HG02852 (cell line): ENCODE data around the gene EIPR1.

Source experiments
- ATAC-seq: cut with Tn5 transposase; IDR thresholded peaks from one replicate; pipeline ENCODE4 v1.9.1; 2021; ENCODE audit warnings: mild to moderate bottlenecking, moderate library complexity; ENCODE audit not compliant: unreplicated experiment

Gene EIPR1

DNA sequence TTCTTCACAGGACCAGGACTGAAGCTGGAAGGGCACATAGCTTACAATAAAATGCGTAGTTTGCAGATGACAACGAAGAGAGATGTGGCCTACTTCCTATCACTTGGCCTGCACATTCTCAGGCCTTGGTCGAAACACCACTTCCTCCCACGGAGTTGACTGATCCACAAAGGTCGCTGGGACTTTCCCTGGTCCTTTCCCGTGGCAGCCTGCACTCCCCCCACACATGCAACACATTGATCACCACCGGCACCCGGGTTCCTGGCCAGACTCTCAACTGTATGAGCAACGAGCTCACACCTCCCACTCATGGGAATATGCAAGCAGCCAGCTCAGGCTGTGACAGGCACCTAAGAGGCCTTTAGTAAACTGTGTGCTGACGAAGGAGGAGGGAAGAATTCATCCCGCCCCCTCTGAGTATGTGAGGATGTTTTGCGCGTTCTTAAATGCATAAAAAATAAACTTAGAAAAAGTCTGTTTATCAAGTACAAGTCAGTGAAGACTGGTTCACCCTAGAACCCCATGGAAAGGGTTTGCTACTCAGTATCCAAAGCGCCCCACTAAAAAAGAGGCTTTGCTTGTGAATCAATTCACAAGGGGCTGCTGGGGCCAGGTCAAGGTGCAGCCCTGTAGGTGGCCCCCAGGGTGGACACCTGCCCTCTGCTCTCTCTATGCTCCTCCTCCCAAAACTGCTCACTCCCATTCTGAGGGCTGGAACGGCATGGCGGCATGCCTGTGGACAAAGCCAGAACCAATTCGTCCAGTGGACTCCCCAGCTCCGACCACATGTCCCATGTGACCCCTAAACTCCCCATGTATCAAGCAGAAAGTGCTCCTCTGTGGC is 154.3 kb downstream of the EIPR1 start:
- peak; percentile 97 for ATAC-seq

DNA sequence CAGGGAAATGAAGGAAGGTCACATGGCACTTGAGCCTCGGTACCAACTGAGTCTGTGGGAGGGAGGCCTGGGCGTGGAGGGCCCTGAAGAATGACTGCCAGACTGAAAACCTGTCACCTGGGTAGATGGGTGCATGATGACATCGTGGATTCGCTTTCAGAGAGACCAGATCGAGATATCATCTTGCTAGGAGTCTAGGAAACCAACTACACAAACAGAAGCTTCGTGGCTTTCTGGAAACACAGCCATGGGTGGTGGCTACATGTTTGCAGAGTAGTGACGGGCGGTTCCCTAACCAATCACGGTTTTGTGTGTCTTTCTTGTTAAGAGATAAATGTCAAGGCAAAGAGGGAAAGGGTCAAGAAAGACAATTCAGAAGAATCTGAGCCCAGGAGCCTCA is 155.0 kb downstream of the EIPR1 start:
- peak; percentile 47 for ATAC-seq

GRCh38 chr2:3219536-3219935 is 158.1 kb downstream of the EIPR1 start:
- no peak for ATAC-seq

DNA sequence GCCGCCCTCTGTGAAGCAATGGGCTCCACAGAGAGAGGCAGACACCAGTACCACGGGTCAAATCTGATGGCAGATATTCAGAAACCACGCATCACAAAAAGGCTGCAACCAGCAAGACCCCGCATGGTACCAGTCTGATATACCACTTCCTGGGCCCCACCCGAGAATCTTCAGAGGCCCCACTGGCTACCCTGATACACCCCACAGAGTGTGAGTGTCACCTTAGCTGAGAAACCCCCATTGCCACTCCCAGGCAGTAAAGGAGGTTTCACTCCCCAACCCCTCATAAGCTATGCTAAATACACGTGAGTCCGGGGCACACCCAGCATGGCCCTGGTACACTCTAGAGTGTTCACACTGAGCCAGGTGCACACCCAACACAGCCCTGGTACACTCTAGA is 160.0 kb downstream of the EIPR1 start:
- no peak for ATAC-seq

DNA sequence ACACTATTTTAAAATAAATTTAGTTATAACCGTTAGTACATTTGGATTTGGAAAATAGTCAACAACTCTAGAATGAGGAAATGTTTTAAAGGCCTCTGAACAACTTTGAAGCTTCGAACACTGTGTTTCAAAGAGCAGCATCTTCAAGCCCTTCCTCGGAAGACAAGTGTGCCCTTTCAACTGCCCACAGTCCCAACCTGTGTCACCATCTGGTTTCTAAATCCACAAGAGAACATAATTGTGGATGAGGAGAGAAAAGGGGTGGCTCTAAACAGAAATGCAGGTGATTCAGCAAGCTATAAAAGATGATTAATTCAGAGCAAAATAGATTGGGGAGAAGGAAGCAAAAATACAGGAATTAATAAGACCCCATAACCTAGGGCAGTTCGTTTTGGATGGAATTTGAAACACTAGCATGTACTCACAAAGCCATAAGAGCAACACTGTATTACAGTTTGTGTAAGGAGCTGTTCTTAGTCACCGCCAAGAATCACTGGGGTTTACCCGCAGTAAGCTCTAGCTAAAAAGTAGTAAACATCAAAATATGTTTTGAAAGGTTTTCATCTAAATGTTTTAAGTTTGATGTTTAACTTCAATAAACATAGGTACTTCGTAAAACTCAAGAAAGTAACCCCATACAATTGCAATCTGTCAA is 160.7 kb downstream of the EIPR1 start:
- no peak for ATAC-seq

GRCh38 chr2:3214806-3215404 is 162.7 kb downstream of the EIPR1 start:
- ATAC-seq: no peak

DNA sequence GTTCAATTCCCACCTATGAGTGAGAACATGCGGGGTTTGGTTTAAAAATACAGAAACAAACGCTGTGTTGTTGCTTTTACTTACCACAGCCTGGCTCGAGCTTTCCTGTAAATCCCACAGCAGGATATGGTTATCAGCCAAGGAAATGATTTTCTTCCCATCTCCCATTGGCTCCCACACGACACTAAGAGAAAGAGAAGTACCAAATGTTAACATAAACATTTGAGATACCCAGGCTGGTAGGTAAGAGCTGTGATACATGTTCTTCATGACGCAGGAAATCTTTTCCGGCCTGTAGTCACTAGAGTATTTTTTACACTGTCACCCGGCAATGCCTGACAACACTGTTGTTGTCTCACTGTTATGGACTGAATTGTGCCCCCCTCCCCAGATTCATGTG is 163.6 kb downstream of the EIPR1 start:
- ATAC-seq: no peak

GRCh38 chr2:3212984-3213383 is 164.6 kb downstream of the EIPR1 start:
- ATAC-seq: no peak

DNA sequence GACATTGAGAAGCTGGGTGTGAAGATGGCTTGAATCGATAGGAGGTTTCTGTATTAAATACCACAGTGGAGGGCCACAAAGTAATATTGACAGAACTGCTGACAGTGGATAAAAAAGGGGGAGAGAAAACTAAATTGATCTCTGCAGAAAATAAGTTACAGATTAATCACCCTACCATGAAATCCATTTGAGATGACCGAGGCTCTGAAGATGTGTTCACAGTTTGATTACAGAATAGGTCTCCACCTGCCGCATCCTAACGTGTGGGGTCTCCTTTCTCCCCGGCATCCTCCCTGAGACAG is 165.6 kb downstream of the EIPR1 start:
- no peak for ATAC-seq

DNA sequence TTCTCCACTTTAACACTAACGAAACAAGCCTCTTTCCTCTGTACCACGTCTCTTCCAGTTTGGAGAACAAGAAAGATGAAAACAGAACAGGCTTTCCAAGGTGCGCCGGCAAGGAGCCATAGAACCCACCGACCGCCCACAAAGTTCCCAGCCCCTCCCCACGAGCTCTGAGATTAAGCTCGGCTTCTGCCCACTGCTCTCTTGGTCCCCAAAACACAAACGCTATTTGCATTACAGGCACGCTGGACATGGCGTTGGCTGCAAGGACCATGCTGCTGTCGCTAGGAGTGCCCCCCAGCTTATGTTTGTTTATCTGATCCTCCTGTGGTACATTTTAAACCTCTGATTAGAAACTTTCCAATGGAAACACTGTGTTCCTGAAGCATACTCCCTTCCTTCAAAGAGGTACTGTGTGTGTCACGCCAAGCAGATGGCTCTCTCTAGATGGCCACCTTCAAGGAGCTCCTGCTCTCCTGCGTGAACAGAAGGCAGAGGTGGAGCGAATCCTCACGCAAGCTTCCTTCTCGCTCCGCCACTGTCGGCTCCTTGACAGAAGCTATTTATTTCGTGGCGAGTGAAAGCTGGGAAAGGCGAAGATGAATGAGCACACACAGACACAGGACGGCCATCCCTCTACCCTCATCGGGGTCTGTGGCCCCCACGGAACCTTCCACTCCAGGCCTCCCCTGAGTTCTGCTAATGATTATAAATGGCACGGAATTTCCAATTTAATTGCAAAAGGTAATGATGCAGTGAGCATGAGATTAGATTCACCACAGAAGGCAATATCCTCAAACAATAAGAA is 166.2 kb downstream of the EIPR1 start:
- no peak for ATAC-seq

DNA sequence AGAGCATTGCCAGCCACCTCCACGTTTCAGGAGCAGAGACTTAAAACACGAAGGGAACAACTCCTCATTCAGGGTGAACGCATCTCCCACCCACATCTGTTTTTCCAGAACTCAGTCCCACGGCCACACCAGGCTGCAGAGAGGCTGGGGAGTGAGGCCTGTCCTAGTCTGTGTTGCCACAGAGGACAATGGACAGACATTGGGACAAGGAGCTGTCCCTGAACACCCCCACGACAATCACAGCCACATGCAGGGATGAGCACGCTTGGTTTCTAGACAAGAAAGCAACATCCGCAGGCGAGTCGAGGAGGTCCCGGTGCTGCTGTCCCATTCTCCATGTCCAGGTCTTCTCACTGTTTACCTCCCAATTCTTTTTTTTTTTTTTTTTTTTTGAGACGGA is 167.4 kb downstream of the EIPR1 start:
- ATAC-seq: no peak

DNA sequence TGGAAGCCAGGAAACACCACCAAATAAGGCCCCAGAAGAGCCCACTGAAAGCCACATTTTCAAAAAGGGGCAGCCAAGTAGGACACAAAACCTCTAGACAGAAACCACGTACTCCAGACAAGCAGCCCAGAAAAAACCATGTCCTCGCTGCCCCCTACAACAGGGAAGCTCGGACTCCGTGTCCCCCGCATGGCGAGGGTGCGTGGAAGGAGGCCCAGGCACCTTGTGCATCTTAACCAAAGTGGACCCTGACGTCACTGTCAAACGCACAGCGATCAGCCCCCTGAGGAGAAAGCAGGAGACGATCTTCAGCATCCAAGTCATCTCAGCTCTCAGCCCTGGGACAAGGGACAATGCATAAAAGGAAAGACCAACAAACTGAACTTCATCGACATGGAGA is 168.4 kb downstream of the EIPR1 start:
- no peak for ATAC-seq

GRCh38 chr2:3208591-3208990 is 169.0 kb downstream of the EIPR1 start:
- no peak for ATAC-seq

- ATAC-seq: no peak
These were observed 169.4 kb downstream of the EIPR1 start for GRCh38 chr2:3208179-3208578.

DNA sequence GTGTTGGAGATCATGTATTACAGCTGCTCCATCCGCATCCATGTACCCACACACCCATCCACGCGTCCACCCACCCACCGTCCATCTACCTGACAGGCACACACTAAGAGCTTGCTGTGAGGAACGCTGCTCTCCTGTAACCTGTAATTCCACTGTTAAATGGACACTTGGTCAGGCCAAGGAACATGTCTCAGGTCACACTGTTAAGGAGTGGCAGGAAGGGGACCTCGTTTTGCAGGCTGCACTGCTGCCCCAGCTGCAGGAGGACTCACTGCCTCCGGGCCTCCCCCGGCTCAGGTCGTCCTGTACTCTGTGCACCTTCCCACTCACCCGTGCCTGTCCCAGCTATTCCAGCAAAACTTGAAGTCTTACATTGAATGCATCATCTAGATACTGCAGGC is 170.5 kb downstream of the EIPR1 start:
- no peak for ATAC-seq

- no peak for ATAC-seq
These were observed 171.8 kb downstream of the EIPR1 start for GRCh38 chr2:3205845-3206244.

DNA sequence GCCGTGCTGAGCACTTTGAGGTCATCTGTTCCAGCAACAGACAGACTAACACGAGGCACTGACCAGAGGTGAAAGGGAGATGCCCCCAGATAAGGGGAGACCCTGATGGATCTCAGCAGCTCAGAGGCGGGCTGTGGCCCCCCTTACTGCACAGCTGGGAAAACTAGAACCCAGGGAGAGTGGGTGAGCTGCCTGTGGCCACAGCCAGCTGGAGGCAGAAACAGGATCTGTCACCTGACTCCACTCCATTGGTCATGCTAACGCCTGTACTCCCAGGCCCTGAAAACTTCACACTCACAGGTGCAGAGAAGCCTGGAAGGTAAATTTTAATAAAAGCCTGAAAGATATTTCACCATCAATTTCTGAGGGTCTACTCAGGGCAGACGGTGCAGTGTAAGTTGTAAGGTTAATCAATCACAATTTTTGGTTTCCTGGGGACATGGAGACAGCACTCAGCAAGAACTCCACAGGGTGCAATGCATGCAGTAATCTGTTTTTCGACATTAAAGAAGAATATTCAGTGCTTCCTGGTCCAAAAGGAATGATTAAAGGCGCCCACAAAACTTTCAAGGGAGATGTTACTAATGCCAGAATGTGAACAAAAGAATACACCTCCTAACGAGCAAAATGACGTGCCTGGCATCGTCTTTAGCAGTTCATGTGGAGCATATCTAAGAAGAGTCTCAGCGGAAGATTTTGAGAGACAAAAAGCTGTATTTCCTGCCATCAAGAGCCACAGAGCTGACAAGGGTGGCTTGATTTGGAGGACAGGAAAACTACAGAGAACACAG is 173.4 kb downstream of the EIPR1 start:
- no peak for ATAC-seq

DNA sequence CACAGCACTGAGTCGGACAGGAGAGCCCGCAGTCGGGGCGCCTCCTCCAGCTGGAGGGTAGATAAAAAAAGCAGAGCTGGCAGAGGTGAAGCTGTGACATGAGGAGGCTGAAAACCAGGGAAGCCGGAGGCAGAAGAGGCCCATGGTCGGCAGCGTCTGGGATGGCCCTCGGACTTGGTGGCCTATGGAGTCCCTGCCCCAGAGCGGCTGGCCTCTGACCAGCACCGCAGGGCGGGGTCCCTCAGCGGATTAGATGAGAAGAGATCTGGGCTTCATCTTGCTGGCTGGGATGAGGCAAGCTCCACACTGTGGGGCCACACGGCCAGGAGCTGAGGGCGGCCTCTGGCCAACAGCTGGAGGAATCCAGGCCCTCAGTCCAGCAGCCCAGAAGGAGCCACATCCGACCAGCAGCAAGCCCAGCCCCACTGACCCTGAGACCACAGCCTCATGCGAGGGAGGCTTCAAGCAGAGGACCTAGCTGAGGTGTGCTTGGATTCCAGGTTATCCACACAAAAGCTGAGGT is 174.1 kb downstream of the EIPR1 start:
- ATAC-seq: no peak

GRCh38 chr2:3202926-3203325 is 174.7 kb downstream of the EIPR1 start:
- ATAC-seq: no peak

DNA sequence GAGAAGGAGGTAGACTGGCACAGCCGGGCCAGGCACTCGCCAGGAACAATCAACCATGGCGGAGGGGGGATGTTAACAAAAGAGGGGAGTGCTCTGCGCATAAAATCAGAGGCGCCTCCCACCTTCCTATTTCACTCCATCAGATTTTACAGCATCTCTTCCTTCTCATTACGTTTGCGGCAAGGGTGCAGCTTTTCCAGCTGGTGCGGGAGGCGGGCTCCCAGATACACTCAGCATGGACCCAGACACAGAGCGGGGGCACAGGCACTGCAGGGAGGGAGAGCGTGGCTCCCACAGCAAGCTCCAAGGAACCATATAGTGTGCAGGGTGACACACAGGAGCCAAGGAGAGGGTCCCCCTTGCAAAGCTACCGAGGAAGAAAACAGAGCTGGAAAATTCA is 176.3 kb downstream of the EIPR1 start:
- ATAC-seq: no peak
